Smooth muscle cell of the brain vasculature (primary cell): ENCODE results near the gene BPGM.
"Not testable (repeated sequence)": the region's sequence is repeated elsewhere in the genome, so short reads cannot be mapped to it uniquely, and the experiment has no call there.

Experiments
- DNase-seq: peaks from one replicate; pipeline ENCODE4 v3.0.0-alpha.2; 2012; ENCODE audit warnings: low read depth, low spot score

Gene BPGM

DNA sequence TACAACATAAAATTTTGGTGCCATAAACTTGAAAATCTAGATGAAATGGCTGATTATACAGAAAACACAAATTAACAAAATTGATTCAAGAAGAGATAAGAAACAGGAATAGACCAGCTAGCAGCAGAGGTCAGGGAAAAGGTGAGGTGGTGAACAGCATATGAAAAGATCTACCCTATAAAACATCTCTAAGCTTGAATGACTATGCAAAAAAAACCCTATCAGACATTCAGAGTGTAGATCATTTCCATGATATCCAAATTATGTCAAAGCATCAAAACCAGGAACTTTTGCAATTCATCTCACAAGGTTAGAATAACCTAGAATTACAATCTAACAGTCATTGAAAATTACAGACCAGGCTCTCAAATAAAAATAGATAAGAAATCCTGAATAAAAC, 14.6 kb upstream of the BPGM start:
- no peak for DNase-seq

DNA sequence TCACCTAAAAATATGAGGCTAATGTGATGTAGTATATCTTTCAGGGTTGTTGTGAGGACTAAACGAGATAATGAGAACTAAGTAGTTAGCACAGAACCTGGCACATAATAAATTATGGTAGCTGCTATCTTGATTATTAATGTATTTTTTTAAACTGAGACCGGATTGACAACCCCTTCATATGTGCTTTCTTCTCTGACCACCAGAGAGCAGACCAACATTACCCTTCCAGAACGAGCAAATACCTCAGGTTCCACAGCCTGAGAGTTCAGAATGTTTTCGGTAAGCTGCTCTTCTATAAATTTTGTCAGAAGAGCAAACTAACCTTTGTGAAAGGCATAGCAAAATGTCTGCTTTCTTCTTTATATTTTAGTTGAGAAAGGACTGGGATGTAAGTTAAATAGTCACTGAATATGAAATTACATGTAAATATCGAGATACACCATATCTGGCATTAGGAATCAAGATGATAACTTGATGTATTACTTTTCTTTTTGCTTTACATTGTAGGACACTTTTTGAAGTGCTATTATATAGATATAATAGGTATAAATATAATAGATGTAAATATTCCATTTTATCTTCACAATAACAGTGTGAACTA, 13.6 kb upstream of the BPGM start:
- DNase-seq = no peak

DNA sequence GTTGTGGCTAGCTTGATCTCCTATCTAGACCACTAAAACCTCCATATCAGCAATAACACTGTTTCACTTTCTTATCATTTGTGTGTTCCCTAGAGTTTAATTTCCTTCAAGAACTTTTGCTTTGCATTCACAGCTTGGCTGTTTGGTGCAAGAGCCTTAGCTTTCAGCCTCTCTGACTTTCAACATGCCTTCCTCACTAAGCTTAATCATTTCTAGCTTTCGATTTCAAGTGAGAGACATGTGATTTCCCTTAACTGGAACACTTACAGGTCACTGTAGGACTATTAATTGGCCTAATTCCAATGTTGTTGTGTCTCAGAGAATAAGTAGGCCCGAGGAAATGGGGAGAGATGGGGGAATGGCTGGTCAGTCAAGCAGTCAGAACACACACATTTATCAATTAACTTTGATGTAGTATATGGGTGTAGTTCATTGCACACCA, 10.6 kb upstream of the BPGM start:
- DNase-seq = no peak

DNA sequence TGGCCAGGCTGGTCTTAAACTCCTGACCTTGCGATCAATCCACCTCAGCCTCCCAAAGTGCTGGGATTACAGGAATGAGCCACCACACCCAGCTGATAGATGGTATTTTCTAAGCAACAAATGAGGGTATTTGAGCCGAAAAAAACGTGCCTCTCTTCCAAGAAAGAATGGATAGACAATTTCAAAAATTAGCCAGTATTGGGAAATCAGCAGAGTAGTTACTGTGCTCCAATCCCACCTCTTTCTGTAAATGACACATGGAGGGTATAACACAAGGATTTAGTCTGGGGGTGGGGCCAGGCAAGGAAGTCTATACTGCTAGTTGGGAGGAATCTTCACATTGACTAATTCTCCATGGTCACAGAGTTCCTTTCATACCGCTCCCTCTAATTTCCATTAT, 9.2 kb upstream of the BPGM start:
- DNase-seq = no peak

DNA sequence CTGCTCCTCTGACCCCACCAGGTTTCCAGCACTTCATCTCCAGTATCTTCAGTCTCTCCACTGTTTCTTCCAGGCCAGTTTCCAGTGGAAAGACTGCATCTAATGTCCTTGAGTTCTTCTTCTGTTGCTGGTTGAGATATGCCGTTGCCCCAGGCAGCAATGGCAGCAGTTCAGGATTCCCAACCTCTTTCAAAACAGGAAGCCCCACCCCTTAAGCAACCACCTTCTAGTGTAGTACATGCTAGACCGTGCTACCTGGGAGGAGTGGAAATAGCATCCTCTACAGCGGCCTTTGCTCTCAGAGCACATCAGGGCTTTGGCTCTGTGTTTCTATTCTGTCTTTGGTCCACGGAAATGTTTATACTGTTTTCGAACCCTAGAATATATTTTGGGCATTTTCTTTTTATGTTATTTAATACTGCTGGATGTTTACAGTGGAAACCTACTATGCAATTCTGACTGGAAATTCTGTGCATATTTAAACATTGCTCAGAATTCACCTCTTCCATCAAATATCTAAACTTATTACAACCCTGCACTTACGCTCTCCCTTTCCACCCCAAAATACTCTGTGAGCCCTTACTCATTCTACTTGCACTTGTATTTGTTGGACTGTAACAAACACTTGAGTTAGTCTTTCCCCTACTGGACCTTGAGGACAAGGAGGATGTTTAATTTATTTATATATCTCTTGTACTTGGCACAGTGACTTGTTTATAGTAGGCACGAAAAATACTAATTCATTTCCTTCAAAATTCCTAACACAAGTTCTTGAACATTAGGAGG, 8.5 kb upstream of the BPGM start:
- no peak for DNase-seq

DNA sequence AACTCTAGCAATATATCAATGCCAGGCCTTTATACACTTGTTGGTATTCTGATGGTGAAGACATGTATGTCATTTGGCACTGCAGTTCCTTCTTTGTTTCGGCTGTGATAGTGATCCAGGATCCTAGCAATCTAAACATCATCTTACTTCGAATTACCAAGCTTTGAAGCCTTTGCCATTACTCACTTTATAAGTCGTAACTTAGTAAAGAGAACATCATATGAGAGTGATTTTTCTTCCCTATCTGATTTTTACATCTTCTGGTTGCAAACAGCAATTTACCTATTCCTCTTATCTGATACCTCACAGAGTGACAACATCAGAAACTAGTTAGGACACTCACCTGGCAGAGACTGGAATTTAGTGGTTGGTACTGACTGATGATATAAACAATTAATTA, 7.6 kb upstream of the BPGM start:
- no peak for DNase-seq

DNA sequence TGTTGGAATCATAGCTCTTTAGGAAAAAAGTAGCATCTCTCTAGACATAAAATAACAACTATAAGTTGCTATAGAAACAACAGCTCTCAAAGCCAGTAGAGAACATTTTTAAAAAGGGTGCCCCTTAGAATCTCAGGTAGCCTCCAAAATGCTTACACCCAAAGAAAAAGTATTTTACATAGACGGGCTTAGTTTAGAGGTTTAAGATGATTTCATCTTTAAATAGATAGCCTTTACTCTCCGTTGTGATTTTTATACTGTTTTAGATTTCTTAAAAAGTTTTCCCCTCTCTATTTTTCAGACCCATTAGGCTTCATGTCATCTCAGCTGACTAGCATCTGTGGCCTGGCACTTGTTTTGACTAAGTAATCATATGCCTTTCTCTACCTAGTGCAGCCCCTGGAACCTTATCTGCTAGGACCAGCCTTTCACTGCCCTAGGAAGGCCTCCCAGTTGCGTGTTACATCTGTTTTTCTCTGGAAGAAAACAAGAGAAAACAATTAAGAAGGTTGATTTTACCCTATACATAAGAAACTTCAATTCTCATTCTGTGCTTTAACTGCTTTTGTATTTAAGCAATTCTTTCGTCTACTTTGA, 6.9 kb upstream of the BPGM start:
- DNase-seq = no peak

DNA sequence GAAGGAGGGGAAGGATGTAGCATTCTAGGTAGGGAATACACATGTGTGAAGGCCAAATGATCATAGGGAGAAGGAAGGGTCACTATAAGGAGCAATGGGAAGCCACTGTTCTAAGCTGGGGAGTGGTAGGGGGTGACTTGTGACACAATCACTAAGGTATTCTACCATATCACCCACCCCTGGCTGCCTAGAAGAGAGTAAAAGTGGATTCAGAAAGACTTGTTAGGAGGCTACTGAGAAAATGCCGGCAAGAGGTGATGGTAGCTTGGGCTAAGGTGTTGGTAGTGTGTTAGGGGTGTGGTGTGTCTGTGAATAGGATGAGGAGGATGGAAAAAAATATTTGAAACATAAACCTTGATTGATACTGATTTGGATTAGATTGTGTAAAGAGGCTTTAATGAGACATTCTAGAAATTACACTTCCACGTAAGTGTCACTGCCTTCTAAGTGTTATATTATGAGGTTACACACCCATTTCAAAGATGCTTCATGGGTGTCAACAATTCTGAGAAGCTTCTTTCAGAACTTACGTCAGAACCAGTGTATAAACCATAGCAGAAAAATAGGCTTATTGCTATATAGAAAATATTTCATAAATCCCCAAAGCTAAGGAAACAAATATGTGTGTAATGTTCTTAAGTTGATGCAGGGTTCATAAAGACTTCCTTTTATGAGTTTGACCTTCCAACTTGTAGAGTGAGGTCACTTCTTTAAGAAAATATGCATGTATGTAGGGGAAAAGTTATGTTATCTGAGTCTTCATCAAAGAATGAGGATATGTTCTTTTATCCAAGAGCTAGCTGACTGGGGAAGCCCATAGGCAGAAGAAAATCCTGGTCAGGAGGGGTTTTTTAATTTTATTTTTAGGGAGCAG, 5.6 kb upstream of the BPGM start:
- DNase-seq = no peak

DNA sequence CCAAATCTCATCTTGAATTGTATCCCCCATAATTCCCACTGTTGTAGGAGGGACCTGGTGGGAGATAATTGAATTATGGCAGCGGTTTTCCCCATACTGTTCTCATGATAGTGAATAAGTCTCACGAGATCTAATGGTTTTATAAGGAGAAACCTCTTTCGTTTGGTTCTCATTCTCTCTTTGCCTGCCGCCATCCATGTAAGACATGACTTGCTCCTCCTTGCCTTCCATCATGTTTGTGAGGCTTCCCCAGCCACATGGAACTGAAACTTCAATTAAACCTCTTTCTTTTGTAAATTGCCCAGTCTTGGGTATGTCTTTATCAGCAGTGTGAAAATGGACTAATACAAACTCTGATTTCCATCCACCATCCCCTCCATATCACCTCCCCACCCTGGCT, 4.7 kb upstream of the BPGM start:
- not testable (repeated sequence) for DNase-seq

DNA sequence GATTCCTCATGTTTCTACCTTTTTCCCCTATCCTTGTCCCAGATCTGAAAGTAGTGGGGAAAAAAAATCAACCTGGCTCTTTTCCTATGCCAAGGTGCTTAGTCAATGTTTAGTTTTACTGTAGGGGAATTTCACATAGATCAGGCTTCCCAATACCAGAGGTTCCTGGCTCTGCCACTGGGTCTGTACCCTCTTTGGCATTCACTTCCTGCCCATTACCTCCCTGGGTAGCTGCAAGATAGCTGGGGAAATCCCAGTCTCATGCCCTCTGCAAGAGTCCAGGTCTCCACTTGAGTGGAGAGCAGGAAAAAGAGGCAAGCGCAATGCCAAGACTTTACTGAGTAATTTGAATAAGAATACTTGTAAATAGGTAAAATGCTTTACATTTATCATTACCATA, 3.5 kb upstream of the BPGM start:
- DNase-seq = no peak

DNA sequence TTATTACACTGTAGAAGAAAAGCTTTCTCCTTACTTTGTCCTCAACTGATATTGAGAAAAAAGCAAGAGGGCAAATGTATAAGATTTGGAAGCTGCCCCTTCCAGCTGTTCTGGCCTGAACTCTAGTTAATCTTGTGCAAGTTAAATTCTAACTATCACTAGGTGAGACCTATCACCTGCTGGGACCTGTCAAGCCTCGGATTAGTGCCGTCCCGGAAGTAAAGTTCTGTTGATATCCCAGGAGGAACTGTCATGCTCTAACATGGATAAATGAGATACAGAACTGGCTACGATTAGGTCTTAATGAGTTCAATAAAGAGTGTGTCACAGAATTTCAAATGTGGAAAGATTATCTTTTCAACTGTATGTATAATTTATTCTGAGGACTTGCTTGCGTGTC, 1.2 kb upstream of the BPGM start:
- DNase-seq = no peak

DNA sequence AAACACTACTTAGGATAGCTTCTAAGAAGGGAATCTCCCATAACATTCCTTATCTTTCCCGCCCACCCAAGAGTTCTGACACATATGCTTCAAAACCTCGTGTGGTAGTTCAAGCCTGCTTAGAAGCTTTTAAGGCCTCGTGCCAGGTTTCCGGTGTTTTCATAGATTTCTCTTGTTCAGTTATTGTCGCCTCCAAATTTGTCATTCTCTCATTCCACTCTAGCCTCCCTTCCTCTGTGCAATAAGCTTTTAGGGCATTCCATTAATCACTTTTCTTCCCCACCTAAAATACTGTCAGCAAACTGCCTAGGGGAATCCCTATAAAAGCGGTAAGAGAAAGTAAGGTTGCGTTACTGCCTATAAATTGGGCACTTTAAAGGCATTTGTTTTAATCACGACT, 718 bp upstream of the BPGM start:
- no peak for DNase-seq

DNA sequence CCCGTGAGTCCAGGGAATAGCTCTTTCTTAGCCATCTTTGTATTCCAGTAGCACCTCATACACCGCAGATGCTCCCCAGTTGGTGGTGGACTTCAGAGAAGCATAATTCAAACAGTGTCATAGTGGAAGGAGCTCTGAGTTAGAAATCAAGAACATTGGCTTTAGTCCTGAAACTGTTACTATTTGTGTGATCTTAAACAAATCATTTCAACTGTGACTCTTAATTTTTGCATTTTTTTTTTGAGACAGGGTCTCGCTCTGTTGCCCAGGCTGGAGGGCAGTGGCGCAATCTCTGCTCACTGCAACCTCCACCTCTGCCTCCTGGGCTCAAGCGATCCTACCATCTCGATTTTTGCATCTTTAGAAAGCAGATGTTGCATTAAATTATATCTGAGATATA, 1.8 kb downstream of the BPGM start:
- DNase-seq = no peak

DNA sequence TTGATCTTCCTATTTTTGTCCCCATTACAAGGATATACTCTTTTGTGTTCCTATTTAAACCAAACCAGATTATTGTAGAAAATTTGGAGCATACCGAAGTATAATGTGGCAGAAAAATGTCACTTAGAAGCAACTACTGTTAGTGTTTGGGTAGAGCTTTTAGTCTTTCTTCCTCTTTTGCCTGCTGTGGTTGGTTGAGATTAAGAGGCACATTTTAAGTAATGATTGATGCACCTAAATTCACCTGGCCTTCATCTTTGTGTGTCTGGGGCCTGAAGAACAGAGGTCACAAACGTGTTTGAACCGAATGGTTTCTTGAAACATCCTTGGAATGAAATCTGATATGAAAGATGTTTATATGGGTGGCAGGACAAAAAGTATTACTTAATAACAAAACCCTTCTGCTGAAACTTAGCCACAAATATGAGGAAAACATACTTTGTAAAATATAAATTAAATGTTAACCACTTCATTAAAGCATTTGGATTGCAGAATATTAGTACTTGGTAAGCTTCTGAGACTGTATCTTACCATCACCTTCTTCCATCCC, 2.6 kb downstream of the BPGM start:
- DNase-seq = no peak

DNA sequence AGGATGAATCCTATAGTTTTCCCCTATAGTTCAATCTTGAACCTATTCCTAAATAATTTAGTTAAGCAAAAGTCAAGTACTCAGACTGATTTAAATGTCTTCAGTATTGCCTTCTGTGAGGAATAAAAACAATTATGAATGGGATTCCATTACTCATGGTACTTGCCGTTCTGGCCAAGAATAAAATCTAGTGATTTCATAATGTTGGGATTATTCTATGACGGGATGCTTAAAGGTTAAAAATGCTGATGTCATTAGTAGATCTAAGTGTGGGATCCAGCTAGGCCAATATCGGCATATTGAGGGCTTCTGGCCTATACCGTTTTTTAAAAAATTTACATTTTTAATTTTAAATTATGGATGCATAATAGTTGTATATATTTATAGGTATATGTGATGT, 5.3 kb downstream of the BPGM start:
- no peak for DNase-seq

DNA sequence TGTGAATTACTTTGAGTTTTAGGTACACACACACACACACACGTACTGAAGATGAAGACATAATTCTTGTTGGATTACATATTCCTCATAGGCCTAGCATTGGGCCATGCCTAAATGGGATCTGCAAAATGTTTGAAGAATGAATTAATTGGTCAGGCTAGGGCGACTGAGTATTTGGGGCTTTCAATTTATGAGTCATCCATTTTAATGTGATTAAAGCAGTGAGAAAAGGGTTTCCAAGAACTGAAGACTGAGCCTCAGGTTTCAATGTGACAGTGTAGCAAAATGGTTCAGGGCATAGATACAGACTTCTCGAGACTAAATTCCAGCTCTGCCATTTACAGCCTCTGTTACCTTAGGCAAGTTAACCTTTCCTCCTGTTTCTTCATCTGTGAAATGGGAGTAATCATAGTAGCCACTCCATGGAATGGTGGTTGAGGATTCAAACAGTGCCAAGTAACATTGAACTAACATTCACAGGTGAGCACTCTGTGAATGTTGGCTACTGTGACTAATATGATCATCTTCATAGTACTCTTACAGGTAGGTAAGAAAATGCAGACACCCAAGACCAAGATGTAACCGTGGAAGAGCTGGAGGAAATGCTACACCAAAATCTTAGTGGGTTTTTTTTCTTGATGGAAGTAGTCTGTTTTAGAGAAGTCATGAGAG, 7.6 kb downstream of the BPGM start:
- no peak for DNase-seq

DNA sequence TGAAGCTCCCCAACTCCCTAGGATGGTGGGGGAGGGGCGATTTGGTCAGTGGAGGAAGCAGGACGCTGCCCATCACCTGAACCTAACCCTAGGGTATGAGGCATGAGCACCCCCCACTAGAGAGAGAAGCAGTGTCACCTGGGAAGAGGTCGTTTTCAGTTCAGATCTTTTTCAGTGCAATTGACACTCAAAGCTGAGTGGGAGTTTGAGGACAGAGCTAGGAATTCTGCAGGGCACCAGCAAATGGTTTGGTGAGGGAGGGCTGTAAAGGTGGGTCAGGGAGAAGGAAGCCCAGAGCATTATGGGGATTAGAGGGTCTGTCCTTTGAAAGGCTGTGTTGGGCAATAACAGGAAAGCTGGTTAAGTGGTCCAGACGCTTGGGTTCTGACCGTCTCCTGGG, 10.9 kb downstream of the BPGM start:
- DNase-seq = no peak

DNA sequence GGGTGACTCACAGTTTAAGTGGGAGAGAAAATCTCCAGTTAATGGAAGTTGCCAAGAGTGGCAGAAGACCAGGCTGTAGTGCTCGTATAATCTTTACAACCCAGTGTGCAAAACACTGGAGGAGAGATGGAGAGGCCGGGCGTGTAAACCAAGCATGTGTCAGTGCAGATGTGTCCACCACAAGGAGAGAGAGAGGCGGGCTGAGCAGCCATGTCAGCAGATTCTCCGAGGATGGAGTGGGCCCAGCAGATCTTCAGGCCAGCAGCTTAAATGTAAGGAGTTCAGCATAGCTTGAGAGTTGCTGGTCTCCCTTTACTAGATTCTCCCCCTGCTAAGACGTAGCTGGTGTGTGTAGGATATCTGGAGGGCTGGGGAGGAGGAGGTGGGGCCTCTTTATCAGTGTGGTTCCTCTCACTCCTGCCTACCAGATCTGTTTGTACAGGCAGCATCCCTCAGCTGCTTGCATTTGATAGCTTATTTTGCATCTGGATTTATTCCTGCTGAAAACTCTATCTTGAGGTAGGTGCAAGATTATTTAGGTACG, 13.7 kb downstream of the BPGM start:
- DNase-seq = no peak

DNA sequence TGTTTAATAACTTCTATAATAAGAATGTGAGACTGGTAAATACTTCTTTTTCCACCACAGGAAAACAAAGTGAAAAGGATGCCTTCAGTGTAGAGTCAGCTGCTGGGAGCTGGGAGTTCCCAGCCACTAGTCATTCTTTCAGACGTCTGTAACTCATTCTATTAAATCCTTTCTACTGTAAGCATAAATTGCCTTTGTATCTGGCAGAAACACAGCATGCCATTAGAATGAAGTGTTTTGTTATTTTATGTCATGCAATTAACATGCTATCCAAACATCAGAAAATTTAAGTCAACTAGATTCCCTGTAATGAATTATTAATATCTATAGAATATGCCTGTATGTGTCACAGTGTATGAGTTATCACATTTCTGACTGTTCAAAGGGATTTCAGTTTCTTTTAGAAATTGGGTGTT, 14.3 kb downstream of the BPGM start:
- no peak for DNase-seq

DNA sequence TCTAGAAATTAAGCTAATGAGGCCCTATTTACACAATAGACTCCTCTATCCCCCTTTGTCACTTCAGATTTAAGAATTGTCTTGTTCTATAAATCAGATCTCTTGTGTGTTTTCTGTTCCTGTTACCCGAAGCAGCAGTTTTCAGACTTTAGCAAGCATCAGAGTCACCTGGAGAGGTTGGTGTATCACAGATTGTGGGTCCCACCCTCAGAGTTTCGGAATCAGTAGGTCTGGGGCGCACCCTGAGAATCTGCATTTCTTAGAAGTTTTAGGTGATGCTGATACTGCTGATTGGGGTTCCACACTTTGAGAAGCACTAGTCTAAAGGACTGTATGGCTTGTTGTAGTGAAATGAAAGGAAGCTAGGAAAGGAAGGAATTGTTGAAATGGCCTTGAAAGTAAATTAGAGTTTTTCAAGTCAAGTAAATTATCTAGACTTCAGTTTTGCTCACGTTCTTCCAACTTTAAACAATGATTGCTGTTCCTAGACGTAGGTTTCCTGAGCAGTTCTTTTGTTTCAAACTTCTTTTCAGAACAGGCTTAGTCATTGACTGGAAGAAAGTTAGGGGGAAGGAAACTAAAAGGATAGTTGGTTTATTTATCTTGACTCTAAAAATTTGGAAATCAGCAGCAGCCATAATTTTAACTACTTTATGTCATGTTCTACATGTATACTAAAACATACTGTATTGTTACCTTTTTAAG, 15.7 kb downstream of the BPGM start:
- no peak for DNase-seq

DNA sequence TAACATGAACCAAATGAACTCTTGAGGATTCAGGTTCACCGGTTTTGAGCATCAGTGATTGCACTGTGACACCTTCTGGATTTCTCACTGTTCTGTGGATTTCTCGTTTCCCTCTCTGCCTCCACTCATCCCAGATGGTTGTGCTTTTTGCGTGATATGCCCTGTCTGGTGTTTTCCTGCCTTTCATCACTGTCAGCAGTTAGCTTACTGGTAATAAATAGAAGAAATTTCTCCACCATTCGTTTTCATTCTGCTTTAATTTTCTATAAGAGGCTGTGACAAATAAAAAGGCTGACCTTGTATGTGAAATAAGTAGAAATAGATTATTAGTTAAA, 16.2 kb downstream of the BPGM start:
- DNase-seq = no peak
